Measurements from ENCODE around the gene CEP250. TPM values are rescaled to one million over a fixed set of nuclear protein-coding genes. Genes with fewer than 3 reads are reported as not detected.

CEP250 gene
- 22.0 and 25.8 TPM in 2 replicates for polyA plus RNA-seq
- polyA minus RNA-seq, result 61.6 and 71.0 TPM in 2 replicates

- Histone ChIP-seq H3K4me3 (ENCODE audit: low read length) (peak within 1 kb of the TSS; percentile 93), H2AFZ (ENCODE audit: low read depth, low read length) (peak within 1 kb of the TSS; percentile 96), H3F3A (ENCODE audit: insufficient read depth, low read length, poor library complexity, severe bottlenecking) (no peaks in the 10 kb centered on the region), H3K27me3 (ENCODE audit: insufficient read depth, low read depth, low read length) (no peaks in the 10 kb centered on the region), H3K36me3 (ENCODE audit: insufficient read depth, low read length) (no peaks in the 10 kb centered on the region), H3K27ac (ENCODE audit: low read length) (peak within 1 kb of the TSS; percentile 97), H3K9me2 (ENCODE audit: insufficient read depth, low read length) (no peaks in the 10 kb centered on the region), H3K9ac (ENCODE audit: low read length) (peak within 1 kb of the TSS; percentile 93), H4K20me1 (ENCODE audit: insufficient read depth) (no peaks in the 10 kb centered on the region), H3K79me2 (replicated peaks; ENCODE audit: insufficient read depth, low read length) (peaks cover 16% of the 10 kb centered on the region), H3K4me2 (ENCODE audit: low read length) (peak within 1 kb of the TSS; percentile 41), H3K9me3 (ENCODE audit: low read length) (no peaks in the 10 kb centered on the region)
- TF ChIP-seq REST (IDR thresholded peaks at IDR 0.05; ENCODE audit: borderline replicate concordance) (peak; percentile 68), MXI1 (conservative IDR thresholded peaks at IDR 0.05; ENCODE audit: poor library complexity, severe bottlenecking) (peak; percentile 81), POLR2AphosphoS5 (IDR thresholded peaks at IDR 0.05) (peak; percentile 88), CTCF (IDR thresholded peaks at IDR 0.05; ENCODE audit: poor library complexity, severe bottlenecking) (no peak)
These were observed at the start of gene CEP250 for GRCh38 chr20:35454881-35455609. Gene CEP250, plus strand, starts transcription at chr20:35455598. Its CDS starts 6,770 bp downstream, at chr20:35462368.

GRCh38 chr20:35405775-35406174 lies 49.6 kb upstream of the CEP250 start:
- H3K9me3 ChIP-seq (ENCODE audit: low read length), result no peaks in the 10 kb centered on the region
- H3K79me2 ChIP-seq (replicated peaks; ENCODE audit: insufficient read depth, low read length), result peaks cover 3% of the 10 kb centered on the region
- H3K27me3 ChIP-seq (ENCODE audit: insufficient read depth, low read depth, low read length), result no peaks in the 10 kb centered on the region
- H2AFZ ChIP-seq (ENCODE audit: low read depth, low read length), result no peak overlapping the region
- no peak overlapping the region for H3K4me3 ChIP-seq (ENCODE audit: low read length)
- H3K9me2 ChIP-seq (ENCODE audit: insufficient read depth, low read length), result no peaks in the 10 kb centered on the region
- TF ChIP-seq POLR2AphosphoS5 (IDR thresholded peaks at IDR 0.05) (no peak), REST (IDR thresholded peaks at IDR 0.05; ENCODE audit: borderline replicate concordance) (no peak), TAF1 (IDR thresholded peaks at IDR 0.05; ENCODE audit: low read depth) (no peak), RAD21 (conservative IDR thresholded peaks at IDR 0.05) (no peak)
- no peaks in the 10 kb centered on the region for H3K36me3 ChIP-seq (ENCODE audit: insufficient read depth, low read length)
- H4K20me1 ChIP-seq (ENCODE audit: insufficient read depth), result no peaks in the 10 kb centered on the region
- H3K27ac ChIP-seq (ENCODE audit: low read length), result no peak overlapping the region
- H3K9ac ChIP-seq (ENCODE audit: low read length), result no peak overlapping the region
- H3K4me2 ChIP-seq (ENCODE audit: low read length), result no peak overlapping the region
- H3F3A ChIP-seq (ENCODE audit: insufficient read depth, low read length, poor library complexity, severe bottlenecking), result no peaks in the 10 kb centered on the region

All from neural cell (in vitro differentiated cells).